Stimulated activated CD8-positive, alpha-beta memory T cell treated with anti-CD3 and anti-CD28 coated beads, Interleukin-12 subunit alpha, Interleukin-12 subunit beta, amount 100 ng/mL, for 4 hours (primary cell): ENCODE data around the gene KIAA1328.
"Not testable (repeated sequence)": the region's sequence is repeated elsewhere in the genome, so short reads cannot be mapped to it uniquely, and the experiment has no call there.

Source experiments
- DNase-seq: peaks from one replicate; pipeline ENCODE4 v3.0.0-alpha.2; 2020; ENCODE audit warnings: low read depth

KIAA1328 gene

GRCh38 chr18:37156330-37156942 lies 327.5 kb downstream of the KIAA1328 start:
- DNase-seq, result no peak

- DNase-seq, result no peak
These were observed 331.3 kb downstream of the KIAA1328 start for GRCh38 chr18:37160038-37160820.

GRCh38 chr18:37161491-37161890 lies 332.6 kb downstream of the KIAA1328 start:
- no peak for DNase-seq

- no peak for DNase-seq
These were observed 333.6 kb downstream of the KIAA1328 start for GRCh38 chr18:37162551-37162950.

GRCh38 chr18:37163119-37163518 lies 334.2 kb downstream of the KIAA1328 start:
- no peak for DNase-seq

- DNase-seq, result no peak
These were observed 337.6 kb downstream of the KIAA1328 start for GRCh38 chr18:37166491-37166890.

GRCh38 chr18:37166966-37167365 lies 338.0 kb downstream of the KIAA1328 start:
- DNase-seq, result not testable (repeated sequence)

GRCh38 chr18:37170984-37171383 lies 342.1 kb downstream of the KIAA1328 start:
- DNase-seq, result no peak

GRCh38 chr18:37173384-37173783 lies 344.5 kb downstream of the KIAA1328 start:
- no peak for DNase-seq

- DNase-seq, result no peak
These were observed 347.0 kb downstream of the KIAA1328 start for GRCh38 chr18:37175727-37176620.

- no peak for DNase-seq
These were observed 347.7 kb downstream of the KIAA1328 start for GRCh38 chr18:37176621-37176934.

- DNase-seq, result no peak
These were observed 350.5 kb downstream of the KIAA1328 start for GRCh38 chr18:37179384-37179783.

GRCh38 chr18:37180086-37180485 lies 351.2 kb downstream of the KIAA1328 start:
- no peak for DNase-seq

GRCh38 chr18:37182340-37183135 lies 353.6 kb downstream of the KIAA1328 start:
- no peak for DNase-seq

- DNase-seq, result no peak
These were observed 355.4 kb downstream of the KIAA1328 start for GRCh38 chr18:37184209-37184868.

- DNase-seq, result no peak
These were observed 359.3 kb downstream of the KIAA1328 start for GRCh38 chr18:37188016-37188791.

GRCh38 chr18:37199741-37200140 lies 370.8 kb downstream of the KIAA1328 start:
- no peak for DNase-seq

GRCh38 chr18:37207343-37207742 lies 378.4 kb downstream of the KIAA1328 start:
- no peak for DNase-seq

GRCh38 chr18:37210781-37211180 lies 381.9 kb downstream of the KIAA1328 start:
- DNase-seq, result no peak

- DNase-seq, result no peak
These were observed 389.2 kb downstream of the KIAA1328 start for GRCh38 chr18:37218022-37218590.
